IMR-90 (cell line): Measurements from ENCODE around the gene RANBP3. TPM values are rescaled to one million over a fixed set of nuclear protein-coding genes. Genes with fewer than 3 reads are reported as not detected.

Experiments
- ATAC-seq: fragments of 200-7000 bp; cut with Tn5 transposase; 2 replicates; pipeline ENCODE4 v1.9.1; 2020; ENCODE audit warnings: low read depth, mild to moderate bottlenecking, moderate library complexity
- BruUV-seq: library from RNA; stranded (reverse); fragments of 400-500 nt; replicated peaks from 2 replicates; lab custom pipeline; 2021; lab: Mats Ljungman, UMichigan
- CTCF ChIA-PET: fragments of 300-600 bp; formaldehyde crosslinking; extraction: SDS; loops from one replicate; lab custom pipeline; 2021; ENCODE audit warnings: antibody characterized with exemption; lab: Yijun Ruan, JAX
- POLR2A ChIA-PET: fragments of 300-600 bp; sonication (Branson Sonifier 250); formaldehyde crosslinking; loops from one replicate; lab custom pipeline; 2022; ENCODE audit warnings: antibody characterized with exemption; ENCODE audit not compliant: unreplicated experiment; lab: Charles Lee
- DNase-seq: peaks from one replicate; pipeline ENCODE4 v3.0.0; 2013
- H2AFZ ChIP-seq: replicated peaks from 2 replicates; pipeline ENCODE3; 2013; ENCODE audit warnings: low read length, mild to moderate bottlenecking; ENCODE audit not compliant: poor library complexity
- H2AK5ac ChIP-seq: 2 replicates; pipeline ENCODE4 v1.6.1; 2013; ENCODE audit warnings: low read depth, low read length, inconsistent platforms
- H2AK9ac ChIP-seq: replicated peaks from 2 replicates; pipeline ENCODE3; 2013; ENCODE audit warnings: mild to moderate bottlenecking, low read depth, low read length, moderate library complexity; ENCODE audit not compliant: poor library complexity
- H2BK120ac ChIP-seq: 2 replicates; pipeline ENCODE4 v1.6.1; 2013; ENCODE audit warnings: low read depth, low read length, inconsistent platforms
- H2BK15ac ChIP-seq: 3 replicates; pipeline ENCODE4 v1.6.1; 2013; ENCODE audit warnings: low read depth, low read length, inconsistent platforms
- H2BK20ac ChIP-seq: 2 replicates; pipeline ENCODE4 v1.6.1; 2013; ENCODE audit warnings: low read depth, mild to moderate bottlenecking, inconsistent platforms, low read length, moderate library complexity
- H2BK5ac ChIP-seq: 2 replicates; pipeline ENCODE4 v1.6.1; 2013; ENCODE audit warnings: mild to moderate bottlenecking, low read depth, low read length, inconsistent platforms; ENCODE audit not compliant: poor library complexity, severe bottlenecking
- H3K14ac ChIP-seq: replicated peaks from 2 replicates; pipeline ENCODE4 v1.6.1; 2013; ENCODE audit warnings: low read depth, low read length, inconsistent platforms
- H3K18ac ChIP-seq: 2 replicates; pipeline ENCODE4 v1.6.1; 2013; ENCODE audit warnings: low read depth, low read length, control low read depth
- H3K23ac ChIP-seq: 2 replicates; pipeline ENCODE4 v1.6.1; 2013; ENCODE audit warnings: low read depth, low read length, inconsistent platforms
- H3K27ac ChIP-seq: 2 replicates; pipeline ENCODE4 v1.5.1; 2013; ENCODE audit warnings: mild to moderate bottlenecking, control low read depth, low read length; ENCODE audit not compliant: insufficient read depth
- H3K27me3 ChIP-seq: 2 replicates; pipeline ENCODE4 v1.6.1; 2013; ENCODE audit warnings: low read length; ENCODE audit not compliant: control insufficient read depth, insufficient read depth
- H3K36me3 ChIP-seq: 2 replicates; pipeline ENCODE4 v1.6.1; 2013; ENCODE audit warnings: low read length, mixed read lengths; ENCODE audit not compliant: control insufficient read depth, insufficient read depth
- H3K4ac ChIP-seq: 2 replicates; pipeline ENCODE4 v1.6.1; 2013; ENCODE audit warnings: low read depth, low read length, inconsistent platforms
- H3K4me1 ChIP-seq: 2 replicates; pipeline ENCODE4 v1.6.1; 2013; ENCODE audit warnings: low read length, mixed read lengths; ENCODE audit not compliant: control insufficient read depth, insufficient read depth
- H3K4me2 ChIP-seq: 2 replicates; pipeline ENCODE4 v1.6.1; 2013; ENCODE audit warnings: low read depth, mild to moderate bottlenecking, control low read depth, low read length, moderate library complexity
- H3K4me3 ChIP-seq: 2 replicates; pipeline ENCODE4 v1.5.1; 2013; ENCODE audit warnings: low read depth, mild to moderate bottlenecking, control low read depth, low read length, moderate library complexity; ENCODE audit not compliant: insufficient read depth
- H3K56ac ChIP-seq: 2 replicates; pipeline ENCODE4 v1.6.1; 2013; ENCODE audit warnings: low read length, inconsistent platforms; ENCODE audit not compliant: insufficient read depth; ENCODE audit errors: extremely low read depth
- H3K79me1 ChIP-seq, 2 experiments: 2 replicates each; pipeline ENCODE4 v1.6.1; 2013; ENCODE audit warnings: low read length in 2 of 2, inconsistent platforms in 1 of 2, low read depth in 1 of 2
- H3K9ac ChIP-seq: 2 replicates; pipeline ENCODE4 v1.6.1; 2013; ENCODE audit warnings: low read depth, low read length, control low read depth
- H3K9me1 ChIP-seq: 2 replicates; pipeline ENCODE4 v1.6.1; 2013; ENCODE audit warnings: low read length, inconsistent platforms; ENCODE audit not compliant: insufficient read depth
- H3K9me3 ChIP-seq: 2 replicates; pipeline ENCODE4 v1.6.1; 2013; ENCODE audit warnings: low read length; ENCODE audit not compliant: control insufficient read depth, insufficient read depth
- H4K20me1 ChIP-seq: 2 replicates; pipeline ENCODE4 v1.6.1; 2013; ENCODE audit warnings: low read length, inconsistent platforms; ENCODE audit not compliant: insufficient read depth
- H4K5ac ChIP-seq: 2 replicates; pipeline ENCODE4 v1.6.1; 2013; ENCODE audit warnings: mild to moderate bottlenecking, low read depth, low read length, control low read depth
- H4K8ac ChIP-seq, 2 experiments: 2 replicates each; pipeline ENCODE4 v1.6.1; 2013; ENCODE audit warnings: low read depth in 2 of 2, low read length in 2 of 2, control low read depth in 1 of 2, inconsistent platforms in 1 of 2
- H4K91ac ChIP-seq: 2 replicates; pipeline ENCODE4 v1.6.1; 2013; ENCODE audit warnings: low read depth, low read length, inconsistent platforms; ENCODE audit not compliant: insufficient read depth
- MAFK ChIP-seq: IDR thresholded peaks from 2 replicates; pipeline ENCODE4 v1.6.1; 2012; ENCODE audit warnings: low read depth, low read length, improper control_type of control experiment
- WGBS, 2 experiments: methylation state at CpG; one replicate each; pipeline versions ENCODE4 v1.1.5 to v1.1.7; 2013; ENCODE audit warnings: missing lambda C conversion rate in 2 of 2; ENCODE audit not compliant: insufficient read length in 1 of 2; ENCODE audit errors: extremely low coverage in 2 of 2; 5-methylcytosine and 5-hydroxymethylcytosine counted together
- dilution Hi-C: fragments of 300-500 bp; cut with HindIII; formaldehyde crosslinking; loops from one replicate; pipeline ENCODE4 v1.14.3; 2018; ENCODE audit warnings: low sequenced_read_pairs; ENCODE audit not compliant: unreplicated experiment
- in situ Hi-C: fragments of 300-500 bp; cut with MboI; formaldehyde crosslinking; loops from 3 replicates; pipeline ENCODE4 v1.14.3; 2019; ENCODE audit warnings: low sequenced_read_pairs, inconsistent platforms, mixed read lengths
- intact Hi-C: fragments of 100-400 bp; cut with micrococcal nuclease; formaldehyde crosslinking; loops from 2 replicates; pipeline ENCODE4 v1.10.0; 2022
- polyA plus RNA-seq, 3 experiments: library from polyadenylated mRNA; depleted of rRNA; stranded (reverse); fragments of >200 nt; gene quantifications; 2 replicates each; pipeline ENCODE4 v1.2.3, GENCODE V29; 2012; ENCODE audit warnings: low replicate concordance in 1 of 3
- total RNA-seq: library from RNA; depleted of rRNA; stranded (reverse); fragments of >200 nt; gene quantifications from 2 replicates; pipeline ENCODE4 v1.2.3, GENCODE V29; 2012

Gene RANBP3
- total and polyA plus RNA-seq, 2 of the 4 experiments (the other 2 are of a cell fraction), result 42.5 to 111 TPM

DNA sequence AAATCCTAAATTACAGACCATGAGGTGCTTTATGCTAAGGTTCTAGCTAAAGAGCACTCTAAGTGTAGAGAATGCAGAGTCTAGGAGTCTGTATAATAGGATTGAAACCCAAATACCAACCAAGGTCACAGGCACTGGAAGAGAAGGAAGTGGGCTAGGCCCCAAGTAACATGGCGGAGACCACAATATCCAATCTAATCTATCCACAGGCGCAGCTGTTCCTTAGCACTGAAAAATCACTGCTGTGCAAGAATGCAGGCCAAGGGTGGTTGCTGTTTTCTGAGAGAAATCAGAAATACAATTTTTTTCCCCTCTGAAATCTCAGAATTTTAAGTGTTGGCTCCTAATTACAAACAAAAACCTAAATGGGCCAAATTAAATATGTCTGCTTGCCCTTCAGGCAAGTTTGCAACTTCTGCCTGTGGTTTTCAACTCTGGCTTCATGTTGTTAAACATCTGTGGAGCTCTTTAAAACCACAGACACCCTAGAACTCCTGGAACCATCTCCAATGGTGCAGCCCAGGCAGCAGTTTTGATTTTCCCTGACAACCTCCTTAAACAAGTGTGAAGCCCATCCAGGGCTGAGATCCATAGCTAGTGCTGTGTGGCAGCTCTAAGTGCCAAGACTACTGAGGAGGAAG, 6.1 kb downstream of the RANBP3 start:
- Histone ChIP-seq H3K56ac (no peak overlapping the region), H3K27ac (no peak overlapping the region), H2BK120ac (no peak overlapping the region), H3K4me2 (no peak overlapping the region), H3K4ac (no peak overlapping the region), H3K36me3 (peaks cover 22% of the 10 kb centered on the region), H3K27me3 (no peaks in the 10 kb centered on the region), H3K9me3 (no peaks in the 10 kb centered on the region), H2AK9ac (no peak overlapping the region), H3K4me1 (peaks cover 30% of the 10 kb centered on the region), H2BK15ac (no peak overlapping the region), H3K14ac (no peak overlapping the region), H4K91ac (no peak overlapping the region), H2BK5ac (no peak overlapping the region), H3K4me3 (no peak overlapping the region), H3K18ac (no peak overlapping the region), H4K20me1 (peaks cover 93% of the 10 kb centered on the region), H3K9ac (no peak overlapping the region), H2BK20ac (no peak overlapping the region), H4K8ac (no peak overlapping the region), H3K23ac (no peak overlapping the region), H3K9me1 (peaks cover 42% of the 10 kb centered on the region), H2AK5ac (no peak overlapping the region), H3K79me1 (peaks cover 15 to 94% of the 10 kb centered on the region in 2 experiments), H2AFZ (no peak overlapping the region), H4K5ac (no peak overlapping the region)
- CTCF ChIA-PET, result interaction anchor here (1.4 kb wide), 1 partner anchor 13 kb away, joined by 3 read pairs; no protein-coding TSS in a partner anchor
- in situ Hi-C loops (no loop called here), dilution Hi-C loops (no loop called here), intact Hi-C loops (no loop called here)
- no TSS peak for BruUV-seq
- TF ChIP-seq MAFK, result no peak
- ATAC-seq, result no peak
- no peak for DNase-seq
- WGBS, 2 experiments, result no CpG with 5 or more reads among the region's 2 CpGs
- POLR2A ChIA-PET, result no interaction called here
